Skeletal muscle tissue (tissue), 4 donors: ENCODE measurements around the gene WNT7B. TPM values are rescaled to one million over a fixed set of nuclear protein-coding genes. Genes with fewer than 3 reads are reported as not detected.

ENCODE experiments used
- H3K27ac ChIP-seq: one replicate; pipeline ENCODE4 v1.7.0; 2013; ENCODE audit warnings: mild to moderate bottlenecking, low read depth, low read length, inconsistent platforms
- H3K27me3 ChIP-seq, 3 donors: one replicate each; pipeline ENCODE4 v1.7.0; 2013; ENCODE audit warnings: low read length in 3 of 3; ENCODE audit not compliant: control insufficient read depth in 3 of 3, insufficient read depth in 3 of 3
- H3K36me3 ChIP-seq, 3 donors: one replicate each; pipeline ENCODE4 v1.7.0; 2013; ENCODE audit warnings: low read length in 3 of 3; ENCODE audit not compliant: control insufficient read depth in 3 of 3, insufficient read depth in 3 of 3
- H3K4me1 ChIP-seq, 3 donors: one replicate each; pipeline ENCODE4 v1.7.0; 2013; ENCODE audit warnings: low read length in 3 of 3, mild to moderate bottlenecking in 3 of 3; ENCODE audit not compliant: control insufficient read depth in 3 of 3, insufficient read depth in 3 of 3
- H3K4me3 ChIP-seq, 3 donors: one replicate each; pipeline ENCODE4 v1.7.0; 2013; ENCODE audit warnings: low read length in 3 of 3
- H3K9ac ChIP-seq, 3 donors: one replicate each; pipeline ENCODE4 v1.7.0; 2013; ENCODE audit warnings: low read length in 3 of 3, mild to moderate bottlenecking in 3 of 3, moderate library complexity in 2 of 3, low read depth in 1 of 3
- H3K9me3 ChIP-seq, 3 donors: one replicate each; pipeline ENCODE4 v1.7.0; 2013; ENCODE audit warnings: low read length in 3 of 3; ENCODE audit not compliant: control insufficient read depth in 3 of 3
- total RNA-seq: library from RNA; depleted of rRNA; stranded (reverse); fragments of >200 nt; gene quantifications from one replicate; pipeline ENCODE4 v1.2.3, GENCODE V29; 2014
- donor health status: Osteomylitis.

The WNT7B gene
- total RNA-seq, 1 donor from 2014 or later: not detected

DNA sequence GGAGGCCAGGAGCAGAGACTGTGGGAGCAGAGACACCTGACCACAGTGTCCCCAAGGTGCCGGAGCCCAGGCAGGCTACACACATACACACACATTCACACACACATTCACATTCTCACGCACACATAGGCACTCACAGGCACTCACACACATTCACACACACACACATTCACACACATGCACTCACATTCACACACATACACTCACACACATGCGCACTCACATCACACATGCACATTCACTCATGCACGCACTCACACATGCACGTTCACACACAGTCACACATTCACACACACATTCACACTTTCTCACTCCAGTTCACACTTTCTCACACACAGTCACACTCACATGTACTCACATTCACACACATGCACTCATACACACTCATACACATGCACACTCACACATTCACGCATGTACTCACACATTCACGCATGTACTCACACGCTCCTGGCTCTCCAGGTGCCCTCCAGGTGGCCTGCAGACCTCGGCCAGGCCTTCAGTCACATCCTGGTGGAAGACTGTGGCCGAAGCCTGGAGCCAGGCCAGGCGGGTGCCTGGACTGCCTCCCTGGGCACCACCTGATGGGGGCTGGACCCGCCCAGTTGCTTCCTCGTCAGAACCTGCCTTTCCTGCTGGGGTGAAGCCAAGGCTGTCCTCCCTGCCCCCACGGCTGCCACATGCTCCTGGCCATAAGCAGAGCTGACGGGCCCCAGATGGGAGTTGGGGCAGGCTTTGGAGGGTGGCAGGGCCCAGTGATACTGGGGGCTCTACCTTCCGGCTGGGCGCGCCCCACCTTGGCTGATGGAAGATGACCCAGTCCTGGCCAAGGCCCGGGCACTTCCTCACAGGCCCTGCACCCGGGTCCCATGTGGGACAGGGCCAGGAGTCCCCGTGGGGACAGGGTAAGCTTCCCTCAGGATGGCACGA is 89.5 kb downstream of the WNT7B start:
- Histone ChIP-seq H3K4me3 (no peak overlapping the region), H3K4me1 (no peaks in the 10 kb centered on the region), H3K27me3 (peaks cover 49 to 65% (median 62%) of the 10 kb centered on the region in 3 donors), H3K9ac (no peak overlapping the region), H3K36me3 (no peaks in the 10 kb centered on the region), H3K27ac (no peak overlapping the region), H3K9me3 (no peaks in the 10 kb centered on the region)

DNA sequence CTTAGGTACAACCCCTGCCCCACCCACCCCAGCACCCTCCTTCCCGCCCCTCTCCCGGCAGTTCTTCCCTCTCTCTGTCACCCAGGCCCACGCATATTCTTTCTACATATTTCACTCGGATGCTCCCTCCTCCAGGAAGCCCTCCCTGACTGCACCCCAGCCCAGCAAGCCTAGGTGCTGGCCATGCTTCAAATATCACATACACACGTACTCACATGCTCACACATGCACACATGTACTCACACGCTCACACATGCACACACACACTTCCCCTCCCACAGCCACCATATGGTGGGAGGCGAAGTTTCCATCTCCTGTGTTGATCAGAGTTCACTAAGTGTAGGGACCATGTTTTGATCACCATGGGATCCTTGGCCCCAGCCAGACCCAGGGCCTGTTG is 90.4 kb downstream of the WNT7B start:
- Histone ChIP-seq H3K4me1 (no peaks in the 10 kb centered on the region), H3K9me3 (no peaks in the 10 kb centered on the region), H3K36me3 (no peaks in the 10 kb centered on the region), H3K27ac (no peak overlapping the region), H3K27me3 (peaks cover 49 to 64% (median 61%) of the 10 kb centered on the region in 3 donors), H3K9ac (no peak overlapping the region), H3K4me3 (no peak overlapping the region)

DNA sequence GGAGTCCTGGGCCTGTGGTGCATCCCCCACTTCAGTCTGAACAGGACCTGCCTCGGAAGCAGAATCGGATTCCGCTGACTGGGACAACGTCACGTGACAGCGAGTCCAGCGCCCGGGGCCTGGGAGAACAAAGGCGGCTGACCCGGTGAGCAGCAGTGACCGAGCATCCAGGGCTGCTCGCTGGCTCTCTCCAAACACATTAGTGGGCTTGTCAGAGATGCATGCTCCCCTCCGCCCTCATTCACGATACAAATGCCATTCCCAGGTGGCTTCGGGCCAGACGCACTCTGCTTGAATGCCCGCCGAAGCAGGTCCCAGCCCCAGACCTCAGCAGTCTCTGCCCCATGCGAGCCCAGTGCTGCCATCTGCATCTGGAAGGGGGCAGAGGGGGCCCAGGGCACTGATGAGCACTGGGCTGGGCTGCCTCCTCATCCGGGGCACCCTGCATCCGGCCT is 91.0 kb downstream of the WNT7B start:
- peaks cover 0 to 3% (median 0%) of the 10 kb centered on the region in 3 donors for H3K4me1 ChIP-seq
- H3K4me3 ChIP-seq: no peak overlapping the region
- H3K9ac ChIP-seq: no peak overlapping the region
- H3K27me3 ChIP-seq: peaks cover 53 to 67% (median 67%) of the 10 kb centered on the region in 3 donors
- no peaks in the 10 kb centered on the region for H3K36me3 ChIP-seq
- H3K9me3 ChIP-seq: no peaks in the 10 kb centered on the region
- H3K27ac ChIP-seq: no peak overlapping the region

DNA sequence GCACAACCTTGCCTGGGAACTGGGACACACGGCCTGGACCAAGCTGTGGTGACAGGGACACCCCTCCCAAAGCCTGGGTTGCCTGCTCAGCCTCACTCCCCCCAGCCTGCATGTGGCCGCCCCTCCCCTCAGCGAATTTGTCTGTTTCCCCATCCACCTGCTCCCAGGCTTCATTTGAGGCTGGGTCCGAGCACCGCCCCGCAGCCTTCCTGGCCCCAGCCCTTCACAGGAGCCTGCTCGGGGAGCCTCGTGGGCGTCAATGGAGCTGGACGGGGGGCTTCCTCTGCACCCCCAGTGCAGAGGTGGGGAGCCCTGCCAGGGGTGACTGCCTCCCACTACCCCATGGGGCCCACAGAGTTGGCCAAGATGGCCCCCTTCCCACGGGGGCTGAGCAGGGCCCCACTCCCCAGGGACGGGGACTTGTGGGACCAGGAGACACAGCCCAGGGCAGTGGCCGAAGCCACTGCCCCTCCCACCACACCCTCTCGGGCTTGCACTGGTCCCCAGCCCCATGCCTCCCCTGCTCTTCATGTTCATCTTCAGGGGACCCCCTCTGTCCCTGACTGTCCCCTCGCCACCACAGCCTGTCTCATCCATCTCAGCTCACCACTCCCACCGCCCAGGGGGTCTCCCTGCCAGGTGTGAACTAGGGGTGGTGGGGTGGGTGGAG is 91.7 kb downstream of the WNT7B start:
- H3K27me3 ChIP-seq: peaks cover 54 to 73% (median 73%) of the 10 kb centered on the region in 3 donors
- peaks cover 3 to 5% (median 4%) of the 10 kb centered on the region in 3 donors for H3K4me1 ChIP-seq
- no peaks in the 10 kb centered on the region for H3K36me3 ChIP-seq
- no peak overlapping the region for H3K4me3 ChIP-seq
- H3K27ac ChIP-seq: no peak overlapping the region
- no peaks in the 10 kb centered on the region for H3K9me3 ChIP-seq
- no peak overlapping the region for H3K9ac ChIP-seq

DNA sequence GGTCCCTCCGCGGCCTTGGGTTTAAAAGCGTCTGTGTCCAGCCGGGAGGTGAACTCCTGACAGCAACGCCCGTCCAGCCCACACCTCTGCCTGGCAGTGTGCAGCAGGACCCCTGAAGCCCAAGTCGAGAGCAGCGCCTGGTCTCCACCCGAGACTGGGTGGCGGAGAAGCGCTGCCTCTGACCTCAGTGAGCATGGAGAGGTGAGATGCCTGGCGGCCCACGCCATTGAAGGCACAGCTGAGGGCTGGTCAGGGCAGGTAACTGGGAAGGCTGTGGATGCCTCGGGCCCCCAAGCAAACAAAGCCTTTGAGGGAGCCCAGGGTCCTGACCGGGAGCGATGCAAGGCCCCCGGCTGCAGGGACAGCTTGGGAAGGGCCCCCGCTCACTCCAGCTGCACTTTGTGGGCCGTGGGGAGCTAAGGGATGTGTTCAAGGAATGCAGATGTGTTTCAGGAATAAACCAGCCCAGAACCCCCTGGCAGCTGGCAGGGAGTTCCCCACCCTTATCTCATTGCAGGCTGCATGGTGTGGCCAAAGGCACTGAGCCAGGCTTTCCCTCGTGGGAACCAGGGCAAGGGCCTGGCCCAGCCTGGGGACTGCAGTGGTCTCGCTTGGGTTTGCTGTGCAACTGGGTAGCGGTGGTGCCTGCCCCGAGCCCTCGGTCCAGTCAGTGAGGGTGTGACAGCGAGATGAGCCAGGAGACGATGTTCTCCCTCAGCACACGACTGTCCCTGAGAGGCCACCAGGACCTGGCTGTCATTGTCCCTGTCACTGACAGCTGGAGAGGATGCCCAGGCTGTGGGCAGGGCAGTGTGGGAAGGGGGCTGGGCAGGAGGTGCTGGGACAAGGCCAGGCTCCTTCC is 92.5 kb downstream of the WNT7B start:
- Histone ChIP-seq H3K9ac (no peak overlapping the region), H3K27ac (no peak overlapping the region), H3K27me3 (peaks cover 55 to 73% (median 71%) of the 10 kb centered on the region in 3 donors), H3K4me1 (peaks cover 6 to 9% (median 8%) of the 10 kb centered on the region in 3 donors), H3K36me3 (no peaks in the 10 kb centered on the region), H3K4me3 (no peak overlapping the region), H3K9me3 (no peaks in the 10 kb centered on the region)

DNA sequence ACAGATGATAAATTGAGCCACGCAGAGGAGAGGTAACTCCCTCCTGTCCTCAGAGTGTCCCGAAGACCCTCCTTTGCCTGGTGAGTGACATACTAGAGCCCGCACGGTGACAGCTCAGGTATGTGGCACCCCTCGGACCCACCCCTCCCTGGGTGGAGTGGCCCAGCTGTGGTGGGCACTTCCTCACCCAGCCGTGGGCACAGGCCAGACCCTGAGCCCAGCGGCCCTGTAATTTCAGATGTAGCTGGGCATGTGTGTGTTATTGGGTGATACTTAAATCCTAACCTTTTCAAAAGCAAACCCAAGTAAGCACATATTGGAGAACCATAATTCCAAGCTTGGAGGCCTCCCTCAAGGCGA is 93.2 kb downstream of the WNT7B start:
- Histone ChIP-seq H3K27ac (no peak overlapping the region), H3K9me3 (no peaks in the 10 kb centered on the region), H3K4me3 (no peak overlapping the region), H3K9ac (no peak overlapping the region), H3K27me3 (peaks cover 52 to 71% (median 69%) of the 10 kb centered on the region in 3 donors), H3K36me3 (no peaks in the 10 kb centered on the region), H3K4me1 (peaks cover 6 to 9% (median 8%) of the 10 kb centered on the region in 3 donors)

DNA sequence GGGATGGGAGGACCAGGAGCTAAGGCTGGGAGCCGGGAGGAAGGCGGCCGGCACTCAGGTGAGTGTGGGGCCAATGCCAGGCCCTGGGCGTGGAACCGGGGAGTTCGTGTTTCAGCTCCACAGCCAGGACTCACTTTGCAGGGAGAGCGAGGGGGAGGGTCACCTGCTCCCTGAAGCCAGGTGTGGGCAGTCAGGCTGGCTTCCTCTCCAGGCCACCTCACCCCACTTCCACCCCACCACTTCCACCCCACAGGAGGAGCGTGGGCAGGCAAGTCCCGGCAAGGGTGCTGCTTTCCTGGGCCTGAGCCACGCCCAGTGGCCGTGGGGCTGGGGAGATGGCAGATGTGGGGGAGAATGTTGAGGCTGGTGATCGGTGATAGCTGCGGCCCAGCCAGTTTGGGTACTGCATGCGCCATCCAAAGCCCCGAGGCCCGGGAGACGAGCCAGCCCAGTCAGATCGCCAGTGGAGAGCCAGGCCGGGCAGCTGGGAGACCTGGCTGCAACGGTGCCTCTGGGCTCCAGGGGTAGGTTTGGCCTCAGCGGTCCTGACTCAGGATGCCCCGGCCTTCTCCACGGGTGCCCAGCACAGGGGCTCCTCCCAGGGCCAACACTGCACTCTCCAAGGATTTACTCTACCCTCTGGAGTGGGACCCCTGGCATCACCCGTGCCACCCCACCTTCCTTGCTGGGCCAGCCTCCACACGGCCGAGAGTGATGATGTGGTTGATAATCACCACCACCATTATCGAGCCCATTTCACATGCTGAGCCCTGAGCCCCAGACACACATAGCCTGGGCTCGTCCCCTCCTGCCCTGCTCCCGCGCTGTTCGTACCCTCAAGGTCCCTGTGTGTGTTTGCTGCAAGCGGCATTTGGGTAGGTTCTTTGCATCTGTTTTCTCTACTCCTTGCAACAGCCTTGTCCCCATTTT is 93.8 kb downstream of the WNT7B start:
- Histone ChIP-seq H3K9ac (no peak overlapping the region), H3K36me3 (no peaks in the 10 kb centered on the region), H3K27ac (no peak overlapping the region), H3K9me3 (no peaks in the 10 kb centered on the region), H3K27me3 (peaks cover 56 to 71% (median 69%) of the 10 kb centered on the region in 3 donors), H3K4me1 (peaks cover 6 to 9% (median 8%) of the 10 kb centered on the region in 3 donors), H3K4me3 (no peak overlapping the region)

DNA sequence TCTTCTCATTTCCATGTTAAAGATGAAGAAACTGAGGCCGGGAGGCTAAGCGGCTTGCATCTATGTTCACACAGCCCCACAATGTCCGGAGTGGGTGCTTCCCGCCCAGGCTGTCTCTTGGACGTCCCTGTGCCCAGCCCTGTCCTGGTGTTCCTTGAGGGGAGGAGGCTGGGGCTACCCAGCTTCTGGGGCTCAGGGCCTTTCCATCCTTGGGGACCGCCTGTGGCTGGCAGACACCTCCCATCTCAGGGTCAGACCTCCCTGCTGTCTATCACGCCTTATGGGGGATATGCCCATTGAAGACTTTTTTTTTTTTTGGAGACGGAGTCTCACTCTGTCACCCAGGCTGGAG is 95.5 kb downstream of the WNT7B start:
- no peaks in the 10 kb centered on the region for H3K36me3 ChIP-seq
- H3K4me1 ChIP-seq: peaks cover 6 to 9% (median 8%) of the 10 kb centered on the region in 3 donors
- H3K27ac ChIP-seq: no peak overlapping the region
- H3K27me3 ChIP-seq: peaks cover 57 to 82% (median 72%) of the 10 kb centered on the region in 3 donors
- H3K9me3 ChIP-seq: no peaks in the 10 kb centered on the region
- no peak overlapping the region for H3K9ac ChIP-seq
- no peak overlapping the region for H3K4me3 ChIP-seq
